CD4-positive, alpha-beta T cell (primary cell): Measurements from ENCODE around the gene DNMT1. TPM values are rescaled to one million over a fixed set of nuclear protein-coding genes. Genes with fewer than 3 reads are reported as not detected.
"Not testable (repeated sequence)": the region's sequence is repeated elsewhere in the genome, so short reads cannot be mapped to it uniquely, and the experiment has no call there.

Source experiments
- ATAC-seq: fragments of 200-7000 bp; cut with Tn5 transposase; one replicate; pipeline ENCODE4 v1.10.0; 2022; ENCODE audit warnings: mild to moderate bottlenecking; ENCODE audit not compliant: poor library complexity
- CTCF ChIA-PET: fragments of 350-600 bp; sonication (Branson Sonifier 250); formaldehyde crosslinking; loops from one replicate; lab custom pipeline; 2021; ENCODE audit warnings: antibody characterized with exemption, inconsistent platforms; lab: Charles Lee
- POLR2A ChIA-PET: fragments of 350-600 bp; sonication (Branson Sonifier 250); formaldehyde crosslinking; loops from one replicate; lab custom pipeline; 2021; ENCODE audit warnings: antibody characterized with exemption, inconsistent platforms; lab: Charles Lee
- DNase-seq, 14 experiments: peaks; one replicate each; pipeline ENCODE4 v3.0.0-alpha.2; 2013 to 2020; ENCODE audit warnings: mixed read lengths in 2 of 14
- H3K27ac ChIP-seq, 2 donors: one replicate each; pipeline versions ENCODE4 v1.5.1 to v1.7.0; 2013; ENCODE audit warnings: low read length in 2 of 2, low read depth in 1 of 2, mild to moderate bottlenecking in 1 of 2
- H3K27me3 ChIP-seq, 2 experiments: 1 replicate in 1 of 2; 2 replicates in 1 of 2; pipeline versions ENCODE4 v1.6.1 to v1.7.0; 2013; ENCODE audit warnings: low read length in 2 of 2, control low read depth in 1 of 2, mild to moderate bottlenecking in 1 of 2, moderate library complexity in 1 of 2; ENCODE audit not compliant: insufficient read depth in 2 of 2, control insufficient read depth in 1 of 2
- H3K36me3 ChIP-seq: one replicate; pipeline ENCODE4 v1.6.1; 2013; ENCODE audit warnings: low read length, control low read depth; ENCODE audit not compliant: insufficient read depth
- H3K4me1 ChIP-seq: one replicate; pipeline ENCODE4 v1.6.1; 2013; ENCODE audit warnings: low read length, control low read depth; ENCODE audit not compliant: insufficient read depth
- H3K4me3 ChIP-seq: one replicate; pipeline ENCODE4 v1.5.1; 2013; ENCODE audit warnings: mild to moderate bottlenecking, low read length, moderate library complexity
- H3K9me3 ChIP-seq, 2 experiments: 1 replicate in 1 of 2; 2 replicates in 1 of 2; pipeline versions ENCODE4 v1.6.1 to v1.7.0; 2013; ENCODE audit warnings: low read length in 2 of 2, mild to moderate bottlenecking in 2 of 2, control low read depth in 1 of 2, moderate library complexity in 1 of 2; ENCODE audit not compliant: control insufficient read depth in 1 of 2, insufficient read depth in 1 of 2
- H3K27ac Mint-ChIP-seq: one replicate; pipeline ENCODE4 v1.8.0; 2020; ENCODE audit warnings: mixed read lengths
- H3K27me3 Mint-ChIP-seq: one replicate; pipeline ENCODE4 v1.8.0; 2021; ENCODE audit warnings: mixed read lengths
- H3K36me3 Mint-ChIP-seq: one replicate; pipeline ENCODE4 v1.8.0; 2021; ENCODE audit warnings: low read depth, mixed read lengths
- H3K4me1 Mint-ChIP-seq: one replicate; pipeline ENCODE4 v1.8.0; 2021; ENCODE audit warnings: low read depth, mixed read lengths
- H3K4me3 Mint-ChIP-seq: one replicate; pipeline ENCODE4 v1.8.0; 2020; ENCODE audit warnings: mild to moderate bottlenecking, mixed read lengths
- H3K9me3 Mint-ChIP-seq: one replicate; pipeline ENCODE4 v1.8.0; 2020; ENCODE audit warnings: mixed read lengths
- intact Hi-C, 2 experiments: fragments of 100-400 bp; cut with DNase I in 1 of 2; cut with micrococcal nuclease in 1 of 2; formaldehyde crosslinking; loops; one replicate each; pipeline versions ENCODE4 v1.15.1 to v1.9.0; 2023 to 2025; cut with DNase I, micrococcal nuclease
- total RNA-seq, 174 experiments: library from RNA in 2 of 174; stranded (reverse) in 2 of 174; gene quantifications; one replicate each; pipeline ENCODE4 v1.2.3 and lab custom pipeline; 2021 to 2026
- TF ChIP-seq, protein P1 (sequence below): fragments of 200-600 bp; IDR thresholded peaks from one replicate; pipeline ENCODE4 v1.8.0; 2022; ENCODE audit warnings: antibody characterized with exemption, mild to moderate bottlenecking

Gene DNMT1
- total RNA-seq, 2 experiments from 2014 or later, result 159 to 160 TPM

DNA sequence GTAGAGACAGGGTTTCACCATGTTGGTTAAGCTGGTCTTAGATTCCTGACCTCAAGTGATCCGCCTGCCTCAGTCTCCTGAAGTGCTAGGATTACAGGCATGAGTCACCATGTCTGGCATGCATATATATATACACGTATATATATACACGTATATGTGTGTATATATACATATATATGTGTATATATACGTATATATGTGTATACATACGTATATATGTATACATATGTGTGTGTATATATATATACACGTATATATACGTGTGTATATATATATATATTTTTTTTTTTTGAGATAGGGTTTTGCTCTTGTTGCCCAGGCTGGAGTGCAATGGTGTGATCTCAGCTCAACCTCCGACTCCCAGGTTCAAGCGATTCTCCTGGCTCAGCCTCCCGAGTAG is 11.9 kb downstream of the DNMT1 start:
- H3K4me3 Mint-ChIP-seq, result no peak overlapping the region
- Histone ChIP-seq H3K27me3 (no peaks in the 10 kb centered on the region), H3K27ac (no peak overlapping the region), H3K36me3 (peaks cover 72% of the 10 kb centered on the region), H3K4me1 (peaks cover 14% of the 10 kb centered on the region), H3K9me3 (no peaks in the 10 kb centered on the region), H3K4me3 (no peak overlapping the region)
- no peaks in the 10 kb centered on the region for H3K27me3 Mint-ChIP-seq
- no peak overlapping the region for H3K27ac Mint-ChIP-seq
- TF ChIP-seq, protein P1, sequence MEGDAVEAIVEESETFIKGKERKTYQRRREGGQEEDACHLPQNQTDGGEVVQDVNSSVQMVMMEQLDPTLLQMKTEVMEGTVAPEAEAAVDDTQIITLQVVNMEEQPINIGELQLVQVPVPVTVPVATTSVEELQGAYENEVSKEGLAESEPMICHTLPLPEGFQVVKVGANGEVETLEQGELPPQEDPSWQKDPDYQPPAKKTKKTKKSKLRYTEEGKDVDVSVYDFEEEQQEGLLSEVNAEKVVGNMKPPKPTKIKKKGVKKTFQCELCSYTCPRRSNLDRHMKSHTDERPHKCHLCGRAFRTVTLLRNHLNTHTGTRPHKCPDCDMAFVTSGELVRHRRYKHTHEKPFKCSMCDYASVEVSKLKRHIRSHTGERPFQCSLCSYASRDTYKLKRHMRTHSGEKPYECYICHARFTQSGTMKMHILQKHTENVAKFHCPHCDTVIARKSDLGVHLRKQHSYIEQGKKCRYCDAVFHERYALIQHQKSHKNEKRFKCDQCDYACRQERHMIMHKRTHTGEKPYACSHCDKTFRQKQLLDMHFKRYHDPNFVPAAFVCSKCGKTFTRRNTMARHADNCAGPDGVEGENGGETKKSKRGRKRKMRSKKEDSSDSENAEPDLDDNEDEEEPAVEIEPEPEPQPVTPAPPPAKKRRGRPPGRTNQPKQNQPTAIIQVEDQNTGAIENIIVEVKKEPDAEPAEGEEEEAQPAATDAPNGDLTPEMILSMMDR, result no peak
- H3K4me1 Mint-ChIP-seq, result peaks cover 18% of the 10 kb centered on the region
- intact Hi-C loops, result no loop called here
- ChIA-PET POLR2A (no interaction called here), CTCF (interaction anchor here (0.6 kb wide), 1 partner anchor 1114 kb away, joined by 3 read pairs; no protein-coding TSS in a partner anchor)
- H3K36me3 Mint-ChIP-seq, result peaks cover 64% of the 10 kb centered on the region
- DNase-seq (no peak), ATAC-seq (no peak)
- no peaks in the 10 kb centered on the region for H3K9me3 Mint-ChIP-seq

DNA sequence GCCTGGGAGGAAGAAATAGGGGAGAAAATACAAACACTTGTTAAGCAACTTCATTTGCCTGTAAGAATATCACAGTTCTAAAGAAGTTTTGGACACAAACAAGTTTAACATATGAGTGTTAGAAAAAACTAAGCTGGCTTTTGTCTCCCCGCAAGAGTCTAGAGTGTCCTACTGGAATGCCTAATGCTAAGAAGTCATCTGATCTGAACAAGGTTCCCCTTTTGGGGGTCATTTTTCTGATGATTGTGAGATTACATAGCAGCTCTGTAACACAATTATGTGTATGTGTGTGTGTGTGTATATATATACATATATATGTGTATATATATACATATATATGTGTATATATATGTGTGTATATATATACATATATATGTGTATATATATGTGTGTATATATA is 12.7 kb downstream of the DNMT1 start:
- Histone ChIP-seq H3K4me1 (peaks cover 7% of the 10 kb centered on the region), H3K27me3 (no peaks in the 10 kb centered on the region), H3K36me3 (peaks cover 71% of the 10 kb centered on the region), H3K4me3 (no peak overlapping the region), H3K27ac (no peak overlapping the region), H3K9me3 (no peaks in the 10 kb centered on the region)
- CTCF ChIA-PET, result no interaction called here
- Mint-ChIP-seq H3K4me1 (peaks cover 11% of the 10 kb centered on the region), H3K27ac (no peak overlapping the region), H3K4me3 (no peak overlapping the region), H3K36me3 (peaks cover 63% of the 10 kb centered on the region), H3K27me3 (no peaks in the 10 kb centered on the region), H3K9me3 (no peaks in the 10 kb centered on the region)
- ATAC-seq (no peak), DNase-seq (no peak)
- TF ChIP-seq, protein P1, result no peak
- intact Hi-C loops, result no loop called here
- POLR2A ChIA-PET, result interaction anchor here (0.8 kb wide), 1 partner anchor 86 kb away, joined by 3 read pairs; no protein-coding TSS in a partner anchor

DNA sequence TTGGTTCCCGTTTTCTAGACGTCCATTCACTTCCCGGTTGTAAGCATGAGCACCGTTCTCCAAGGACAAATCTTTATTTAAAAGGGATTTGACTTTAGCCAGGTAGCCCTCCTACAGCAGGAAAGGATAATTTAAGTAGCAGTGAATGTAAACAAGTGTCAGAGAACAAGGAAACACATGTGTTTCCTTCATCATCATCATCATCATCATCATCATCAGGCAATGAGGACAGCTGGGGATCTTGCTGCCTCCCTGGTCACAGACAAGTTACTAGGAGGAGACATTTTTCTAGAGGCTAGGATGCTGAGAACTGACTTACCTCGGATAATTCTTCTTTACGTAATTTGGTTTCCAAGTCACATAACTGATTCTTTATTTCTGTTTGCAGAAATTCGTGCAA is 14.3 kb downstream of the DNMT1 start:
- Histone ChIP-seq H3K27ac (no peak overlapping the region), H3K4me1 (peaks cover 3% of the 10 kb centered on the region), H3K4me3 (no peak overlapping the region), H3K36me3 (peaks cover 74% of the 10 kb centered on the region), H3K27me3 (no peaks in the 10 kb centered on the region), H3K9me3 (no peaks in the 10 kb centered on the region)
- ChIA-PET POLR2A (no interaction called here), CTCF (no interaction called here)
- H3K27ac Mint-ChIP-seq, result no peak overlapping the region
- no peak for DNase-seq
- peaks cover 64% of the 10 kb centered on the region for H3K36me3 Mint-ChIP-seq
- no peaks in the 10 kb centered on the region for H3K9me3 Mint-ChIP-seq
- peaks cover 7% of the 10 kb centered on the region for H3K4me1 Mint-ChIP-seq
- intact Hi-C loops, result no loop called here
- ATAC-seq, result no peak
- TF ChIP-seq, protein P1, result no peak
- no peaks in the 10 kb centered on the region for H3K27me3 Mint-ChIP-seq
- H3K4me3 Mint-ChIP-seq, result no peak overlapping the region

DNA sequence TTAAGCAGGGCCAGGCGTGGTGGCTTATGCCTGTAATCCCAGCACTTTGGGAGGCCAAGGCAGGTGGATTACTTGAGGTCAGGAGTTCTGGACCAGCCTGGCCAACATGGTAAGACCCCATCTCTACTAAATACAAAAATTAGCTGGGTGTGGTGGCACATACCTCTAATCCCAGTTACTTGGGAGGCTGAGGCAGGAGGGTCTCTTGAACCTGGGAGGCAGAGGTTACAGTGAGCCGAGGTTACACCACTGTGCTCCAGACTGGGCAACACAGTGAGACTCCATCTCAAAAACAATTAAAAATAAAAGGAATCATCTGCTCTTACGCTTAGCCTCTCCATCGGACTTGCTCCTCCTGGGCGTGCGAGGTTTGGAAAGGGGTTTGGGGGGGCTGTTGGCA is 14.7 kb downstream of the DNMT1 start:
- H3K4me3 ChIP-seq, DNase-seq, H3K27me3 Mint-ChIP-seq, H3K27ac ChIP-seq, H3K9me3 Mint-ChIP-seq, H3K4me1 Mint-ChIP-seq, H3K27me3 ChIP-seq, intact Hi-C loops, POLR2A ChIA-PET, H3K4me1 ChIP-seq, CTCF ChIA-PET, H3K4me3 Mint-ChIP-seq, H3K27ac Mint-ChIP-seq, ATAC-seq, H3K9me3 ChIP-seq: not testable (repeated sequence)
- peaks cover 76% of the 10 kb centered on the region for H3K36me3 ChIP-seq
- H3K36me3 Mint-ChIP-seq, result peaks cover 67% of the 10 kb centered on the region
